Measurements from ENCODE around the gene SPATA1. TPM values are rescaled to one million over a fixed set of nuclear protein-coding genes. Genes with fewer than 3 reads are reported as not detected.
"Not testable (repeated sequence)": the region's sequence is repeated elsewhere in the genome, so short reads cannot be mapped to it uniquely, and the experiment has no call there.

SPATA1 gene
- total RNA-seq, 2 donors from 2014 or later, result 1.2 TPM; not detected in 1

DNA sequence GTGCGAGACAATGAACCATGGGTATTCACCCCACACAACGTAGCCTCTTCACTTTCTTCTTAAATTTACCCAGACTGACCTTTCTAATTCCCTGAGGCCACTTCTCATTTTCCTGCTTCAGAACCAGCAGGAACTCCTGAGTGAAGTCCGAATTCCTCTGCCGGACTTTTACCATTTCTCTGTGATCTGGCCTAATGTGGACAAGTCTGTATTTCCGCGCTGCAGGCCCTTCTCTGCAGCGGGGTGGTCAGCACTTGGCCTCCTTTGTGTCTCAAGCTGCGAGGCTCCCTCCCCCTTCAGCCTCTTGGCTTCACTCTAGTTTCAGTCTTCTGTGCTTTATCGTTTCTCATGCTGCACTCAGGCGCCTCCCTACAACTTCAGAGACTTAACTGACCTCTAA is 77.5 kb downstream of the SPATA1 start:
- no peak overlapping the region for H3K27ac Mint-ChIP-seq
- H3K27me3 Mint-ChIP-seq, result peaks cover 7% of the 10 kb centered on the region
- ATAC-seq (no peak), DNase-seq (no peak)
- no peak overlapping the region for H3K4me3 Mint-ChIP-seq
- no peaks in the 10 kb centered on the region for H3K36me3 Mint-ChIP-seq (ENCODE audit: low read depth)
- no peaks in the 10 kb centered on the region for H3K4me1 Mint-ChIP-seq
- H3K9me3 ChIP-seq (ENCODE audit: control insufficient read depth, low read length, poor library complexity, severe bottlenecking), result no peaks in the 10 kb centered on the region

DNA sequence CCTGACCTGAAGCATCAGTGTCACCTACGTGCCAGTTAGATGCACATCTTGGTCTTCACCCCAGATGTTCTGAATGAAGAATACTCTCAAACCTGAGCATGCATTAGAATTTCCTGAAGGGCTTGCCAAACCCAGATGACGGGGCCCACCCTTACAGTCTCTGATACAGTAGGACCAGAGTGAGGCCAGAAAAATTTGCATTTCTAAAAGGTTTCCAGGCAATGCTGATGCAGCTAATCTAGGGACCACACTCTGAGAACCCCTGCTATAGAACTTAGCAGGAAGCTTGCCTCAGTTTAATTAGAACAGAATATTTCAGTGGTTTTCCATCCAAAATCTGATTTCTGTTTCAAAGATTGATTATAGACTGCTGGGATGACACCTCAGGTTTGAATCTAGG is 77.9 kb downstream of the SPATA1 start:
- no peaks in the 10 kb centered on the region for H3K4me1 Mint-ChIP-seq
- no peaks in the 10 kb centered on the region for H3K9me3 ChIP-seq (ENCODE audit: control insufficient read depth, low read length, poor library complexity, severe bottlenecking)
- no peak overlapping the region for H3K27ac Mint-ChIP-seq
- DNase-seq (no peak), ATAC-seq (no peak)
- H3K27me3 Mint-ChIP-seq, result peaks cover 7% of the 10 kb centered on the region
- no peak overlapping the region for H3K4me3 Mint-ChIP-seq
- no peaks in the 10 kb centered on the region for H3K36me3 Mint-ChIP-seq (ENCODE audit: low read depth)

DNA sequence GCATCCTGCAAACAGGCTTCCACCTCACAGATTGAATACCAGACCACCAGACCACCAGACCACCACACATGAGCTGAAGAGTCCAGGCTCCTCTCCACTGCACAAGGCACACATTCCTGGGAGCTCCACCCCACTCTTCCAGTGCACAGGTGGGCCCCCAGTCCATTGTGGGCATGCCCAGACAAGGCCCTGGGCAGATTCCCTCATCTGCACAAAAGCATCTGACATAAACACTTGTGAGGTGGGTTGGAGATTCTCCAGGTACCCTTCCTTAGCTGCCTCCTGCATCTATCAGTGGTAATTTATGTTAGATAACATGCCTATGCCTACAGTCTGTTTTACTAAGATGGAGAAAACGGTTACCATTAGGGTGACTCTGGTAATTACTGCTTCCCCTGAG is 79.6 kb downstream of the SPATA1 start:
- no peak for DNase-seq
- H3K27ac Mint-ChIP-seq, result no peak overlapping the region
- H3K9me3 ChIP-seq (ENCODE audit: control insufficient read depth, low read length, poor library complexity, severe bottlenecking), result no peaks in the 10 kb centered on the region
- H3K36me3 Mint-ChIP-seq (ENCODE audit: low read depth), result no peaks in the 10 kb centered on the region
- no peaks in the 10 kb centered on the region for H3K4me1 Mint-ChIP-seq
- H3K4me3 Mint-ChIP-seq, result no peak overlapping the region
- peaks cover 12% of the 10 kb centered on the region for H3K27me3 Mint-ChIP-seq
- no peak for ATAC-seq

DNA sequence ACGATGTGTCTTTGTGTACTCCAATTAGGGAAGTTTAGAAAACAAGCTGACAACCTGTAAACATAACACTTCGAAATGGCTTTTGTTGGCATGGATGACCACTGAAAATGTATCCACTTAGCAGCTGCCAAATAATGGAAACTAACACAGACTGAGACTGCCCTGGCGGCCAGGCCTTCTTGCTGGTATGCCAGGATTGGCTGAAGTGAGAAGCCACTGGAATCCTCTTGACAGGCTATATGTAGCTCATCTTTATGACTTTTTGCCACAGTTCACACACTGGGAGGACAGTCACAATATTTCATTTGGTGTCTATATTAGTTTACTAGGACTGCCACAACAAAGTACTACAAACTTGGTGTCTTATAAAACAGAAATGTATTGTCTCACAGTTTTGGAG is 80.9 kb downstream of the SPATA1 start:
- DNase-seq, result no peak
- Mint-ChIP-seq H3K27me3 (peaks cover 12% of the 10 kb centered on the region), H3K27ac (no peak overlapping the region), H3K4me1 (no peaks in the 10 kb centered on the region), H3K36me3 (ENCODE audit: low read depth) (peaks cover 2% of the 10 kb centered on the region), H3K4me3 (no peak overlapping the region)
- no peak for ATAC-seq
- no peaks in the 10 kb centered on the region for H3K9me3 ChIP-seq (ENCODE audit: control insufficient read depth, low read length, poor library complexity, severe bottlenecking)

DNA sequence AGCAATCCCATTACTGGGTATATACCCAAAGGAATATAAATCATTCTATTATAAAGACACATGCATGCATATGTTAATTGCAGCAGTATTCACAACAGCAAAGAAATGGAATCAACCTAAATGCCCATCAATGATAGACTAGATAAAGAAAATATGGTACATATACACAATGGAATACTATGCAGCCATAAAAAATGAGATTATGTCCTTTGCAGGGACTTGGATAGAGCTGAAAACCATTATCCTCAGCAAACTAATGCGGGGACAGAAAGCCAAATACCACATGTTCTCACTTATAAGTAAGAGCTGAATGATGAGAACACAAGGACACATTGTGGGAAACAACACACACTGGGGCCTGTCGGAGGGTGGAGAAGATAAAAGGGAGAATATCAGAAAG is 88.8 kb downstream of the SPATA1 start:
- H3K27ac Mint-ChIP-seq; ATAC-seq; H3K27me3 Mint-ChIP-seq; DNase-seq; H3K9me3 ChIP-seq (ENCODE audit: control insufficient read depth, low read length, poor library complexity, severe bottlenecking); H3K4me3 Mint-ChIP-seq; H3K36me3 Mint-ChIP-seq (ENCODE audit: low read depth); H3K4me1 Mint-ChIP-seq: not testable (repeated sequence)

DNA sequence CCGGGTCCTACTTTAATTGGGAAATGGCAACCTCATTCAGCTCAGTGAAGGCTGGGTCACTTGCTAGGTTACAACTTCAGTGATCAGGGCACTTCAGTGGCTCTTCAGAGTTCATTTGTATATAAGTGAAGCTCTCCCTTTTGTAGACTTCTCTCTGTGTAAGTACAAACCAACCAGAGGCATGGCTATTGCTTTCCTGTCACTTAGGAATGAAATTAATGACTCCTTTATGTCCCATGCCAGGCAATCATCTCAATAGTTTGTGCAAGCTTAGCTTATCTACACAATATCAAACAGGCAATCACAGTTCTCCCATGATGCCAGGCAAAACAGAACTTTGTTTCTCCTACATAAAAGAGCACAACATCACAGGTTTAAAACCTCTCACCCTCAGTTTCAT is 90.8 kb downstream of the SPATA1 start:
- ATAC-seq (no peak), DNase-seq (no peak)
- H3K36me3 Mint-ChIP-seq (ENCODE audit: low read depth), result no peaks in the 10 kb centered on the region
- peaks cover 7% of the 10 kb centered on the region for H3K4me1 Mint-ChIP-seq
- no peak overlapping the region for H3K27ac Mint-ChIP-seq
- H3K4me3 Mint-ChIP-seq, result no peak overlapping the region
- H3K9me3 ChIP-seq (ENCODE audit: control insufficient read depth, low read length, poor library complexity, severe bottlenecking), result no peaks in the 10 kb centered on the region
- H3K27me3 Mint-ChIP-seq, result no peaks in the 10 kb centered on the region

DNA sequence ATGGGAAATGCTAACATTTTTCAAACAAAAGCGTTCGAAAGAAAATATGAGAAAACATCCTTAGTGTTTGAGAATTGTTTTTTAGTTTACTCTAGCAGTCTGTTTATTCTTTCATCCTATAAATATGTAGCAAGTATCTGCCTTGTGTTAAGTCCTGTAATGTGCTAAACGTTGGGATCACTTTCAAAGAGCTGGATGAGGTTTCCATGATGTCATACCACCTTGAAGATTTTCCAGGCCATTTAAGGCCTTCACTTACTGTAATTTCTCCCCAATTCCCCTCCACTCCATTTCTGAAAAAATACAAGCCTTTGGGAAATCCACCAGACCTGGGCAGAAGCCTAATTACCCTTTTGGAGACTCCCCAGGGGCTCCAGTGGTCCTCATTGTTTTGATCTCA is 92.2 kb downstream of the SPATA1 start:
- Mint-ChIP-seq H3K4me1 (peaks cover 7% of the 10 kb centered on the region), H3K36me3 (ENCODE audit: low read depth) (no peaks in the 10 kb centered on the region), H3K4me3 (no peak overlapping the region), H3K27me3 (no peaks in the 10 kb centered on the region), H3K27ac (no peak overlapping the region)
- no peaks in the 10 kb centered on the region for H3K9me3 ChIP-seq (ENCODE audit: control insufficient read depth, low read length, poor library complexity, severe bottlenecking)
- no peak for ATAC-seq
- no peak for DNase-seq

DNA sequence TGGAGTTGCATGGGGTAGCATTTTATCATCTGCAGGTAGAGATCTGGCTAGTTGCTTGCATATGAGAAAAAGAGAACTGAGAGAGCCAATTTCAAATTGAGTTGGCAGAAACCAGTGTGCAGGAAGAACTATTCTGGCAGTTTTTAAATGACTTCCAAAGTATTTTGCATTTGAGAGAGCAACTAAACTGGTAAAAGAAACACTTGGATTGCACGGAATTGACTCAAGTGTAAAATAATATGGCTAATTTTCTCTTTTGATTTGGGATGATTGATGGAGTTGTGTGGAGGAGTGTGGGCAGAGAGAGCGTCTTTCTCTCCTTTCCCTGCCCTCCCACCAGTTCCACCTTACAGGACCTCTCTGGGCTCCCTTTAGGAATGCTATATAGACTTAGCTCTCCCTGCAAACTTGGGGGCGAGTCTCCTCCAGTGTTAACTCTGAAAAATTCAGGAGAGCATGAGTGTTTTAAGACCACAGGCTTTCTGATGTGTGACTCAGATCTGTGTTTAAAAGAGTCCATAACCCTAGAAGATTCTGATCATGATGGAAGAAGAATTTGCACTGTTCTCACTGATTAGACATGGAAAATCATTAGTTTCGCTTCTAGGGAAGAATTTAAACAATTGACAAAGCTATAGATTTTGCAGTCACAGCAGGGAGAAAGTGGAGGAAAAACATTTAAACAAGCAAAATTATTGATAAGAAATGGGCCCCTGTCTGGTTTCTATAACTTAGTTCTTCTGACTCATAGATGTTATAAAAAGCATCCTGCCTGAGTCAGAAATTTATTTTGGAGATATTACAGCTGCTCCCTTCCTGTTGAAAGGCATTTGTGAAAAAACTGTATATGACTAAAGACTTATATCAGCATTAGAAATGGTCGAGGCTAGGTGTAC is 92.9 kb downstream of the SPATA1 start:
- no peak overlapping the region for H3K4me3 Mint-ChIP-seq
- H3K36me3 Mint-ChIP-seq (ENCODE audit: low read depth), result no peaks in the 10 kb centered on the region
- H3K9me3 ChIP-seq (ENCODE audit: control insufficient read depth, low read length, poor library complexity, severe bottlenecking), result no peaks in the 10 kb centered on the region
- no peak overlapping the region for H3K27ac Mint-ChIP-seq
- no peak for DNase-seq
- H3K4me1 Mint-ChIP-seq, result peaks cover 7% of the 10 kb centered on the region
- H3K27me3 Mint-ChIP-seq, result no peaks in the 10 kb centered on the region
- ATAC-seq, result no peak

DNA sequence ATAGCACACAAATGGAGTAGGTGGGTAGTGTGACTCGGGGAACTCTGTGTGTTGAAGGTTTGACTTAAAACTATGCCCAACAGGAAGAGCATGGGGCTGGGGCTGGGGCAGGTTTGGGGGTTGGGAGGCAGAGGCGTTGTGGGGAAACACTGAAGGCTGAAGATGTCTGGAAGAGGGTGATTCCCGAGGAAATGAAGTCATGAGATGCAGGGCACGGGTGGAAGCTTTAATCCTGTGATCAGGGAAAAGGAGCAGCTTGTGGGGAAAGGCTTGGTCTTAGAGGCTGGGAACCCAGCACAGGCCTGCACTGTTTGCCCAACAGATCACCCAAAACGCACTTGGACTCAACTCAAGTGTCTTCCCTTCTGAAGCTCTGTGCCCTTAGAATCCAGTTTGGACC is 94.6 kb downstream of the SPATA1 start:
- Mint-ChIP-seq H3K27me3 (no peaks in the 10 kb centered on the region), H3K4me1 (peaks cover 7% of the 10 kb centered on the region), H3K27ac (no peak overlapping the region), H3K4me3 (no peak overlapping the region), H3K36me3 (ENCODE audit: low read depth) (no peaks in the 10 kb centered on the region)
- H3K9me3 ChIP-seq (ENCODE audit: control insufficient read depth, low read length, poor library complexity, severe bottlenecking), result peaks cover 8% of the 10 kb centered on the region
- no peak for DNase-seq
- no peak for ATAC-seq

DNA sequence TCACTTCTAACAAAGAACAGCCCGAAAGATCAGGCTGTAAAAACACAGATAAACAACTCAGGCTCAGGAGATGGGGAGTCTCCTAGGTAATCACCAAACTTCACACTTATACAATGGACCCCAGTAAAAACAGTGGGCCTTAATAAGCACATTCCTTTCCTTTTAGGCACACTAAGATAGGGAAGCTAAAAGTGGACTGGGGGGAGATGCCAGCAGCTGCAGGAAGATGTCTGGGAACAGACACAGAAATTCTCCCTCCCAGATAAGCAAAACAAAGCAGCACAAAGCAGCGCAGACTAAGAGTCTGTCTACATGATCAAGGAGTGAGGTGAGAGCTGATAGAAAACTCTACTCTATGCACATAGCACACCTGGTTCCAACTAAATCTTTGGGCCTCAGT is 97.0 kb downstream of the SPATA1 start:
- DNase-seq, result no peak
- peaks cover 10% of the 10 kb centered on the region for H3K9me3 ChIP-seq (ENCODE audit: control insufficient read depth, low read length, poor library complexity, severe bottlenecking)
- Mint-ChIP-seq H3K4me3 (no peak overlapping the region), H3K4me1 (peaks cover 7% of the 10 kb centered on the region), H3K27me3 (no peaks in the 10 kb centered on the region), H3K36me3 (ENCODE audit: low read depth) (no peaks in the 10 kb centered on the region), H3K27ac (no peak overlapping the region)
- ATAC-seq, result no peak

DNA sequence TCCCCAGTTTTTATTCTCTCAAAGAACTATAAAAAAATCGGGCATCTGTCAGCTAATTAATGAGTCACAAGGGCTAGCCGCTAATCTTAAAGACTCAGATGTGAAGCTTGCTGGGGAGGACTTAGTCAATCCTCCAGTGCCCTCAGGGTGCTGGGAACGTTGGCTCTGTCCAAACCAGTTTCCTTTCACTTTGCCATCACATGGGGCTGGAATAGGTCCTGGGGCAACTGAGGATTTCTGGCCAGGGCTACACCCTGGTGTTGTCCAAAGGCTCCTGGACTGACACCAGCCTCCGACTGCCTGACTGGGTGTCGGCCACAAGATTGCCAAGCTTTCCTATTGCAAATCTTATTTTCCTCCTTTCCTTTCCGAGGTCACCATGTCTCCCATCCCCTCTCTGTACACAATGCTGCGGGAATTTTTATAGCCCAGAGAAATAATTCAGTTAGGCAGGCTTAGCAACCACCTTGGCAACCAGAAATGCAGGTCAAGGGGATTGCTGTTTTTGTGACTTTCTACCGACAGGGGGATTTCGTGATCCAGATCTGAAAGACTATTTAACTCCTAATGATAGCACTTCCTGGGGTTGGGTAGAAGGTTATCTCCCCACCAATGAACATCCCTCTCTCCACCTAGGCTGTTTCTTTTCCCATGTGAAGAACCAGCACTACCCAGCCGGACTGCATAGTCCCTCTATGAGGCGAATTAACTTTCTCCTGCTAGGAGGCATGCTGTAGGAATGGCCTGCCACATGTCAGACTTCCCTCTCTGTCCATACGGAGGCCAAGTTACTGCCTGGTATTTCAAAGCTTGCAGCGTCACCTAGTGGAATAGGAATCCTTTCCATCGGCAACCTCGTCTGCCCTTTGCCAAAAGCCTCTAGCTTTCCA is 98.0 kb downstream of the SPATA1 start:
- ATAC-seq, result no peak

DNA sequence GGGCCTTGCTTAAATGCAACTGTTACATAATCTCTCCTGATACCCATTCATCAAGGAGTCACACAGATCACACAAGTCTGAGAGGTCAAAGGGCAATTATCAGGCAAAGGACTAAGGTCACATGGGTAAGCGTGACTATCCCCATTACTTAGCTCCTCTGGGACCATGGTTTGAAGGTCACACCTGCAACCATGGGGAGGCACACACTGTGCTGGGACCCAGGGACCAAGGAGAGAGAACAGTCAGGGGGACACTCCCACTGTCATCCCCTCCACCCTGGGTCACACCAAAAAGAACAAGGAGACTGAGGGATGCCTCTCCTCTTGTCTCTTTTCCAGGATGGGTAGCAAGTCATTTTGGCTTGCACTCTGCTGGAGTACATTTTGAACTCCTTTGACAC is 99.0 kb downstream of the SPATA1 start:
- ATAC-seq (no peak), DNase-seq (no peak)
- H3K27ac Mint-ChIP-seq, result no peak overlapping the region
- no peak overlapping the region for H3K4me3 Mint-ChIP-seq
- no peaks in the 10 kb centered on the region for H3K36me3 Mint-ChIP-seq (ENCODE audit: low read depth)
- no peaks in the 10 kb centered on the region for H3K27me3 Mint-ChIP-seq
- no peaks in the 10 kb centered on the region for H3K4me1 Mint-ChIP-seq
- H3K9me3 ChIP-seq (ENCODE audit: control insufficient read depth, low read length, poor library complexity, severe bottlenecking), result peaks cover 10% of the 10 kb centered on the region

More for the DNA sequence above, 98.0 kb downstream of the SPATA1 start:
- H3K4me1 Mint-ChIP-seq, result peaks cover 1% of the 10 kb centered on the region
- no peaks in the 10 kb centered on the region for H3K36me3 Mint-ChIP-seq (ENCODE audit: low read depth)
- H3K27ac Mint-ChIP-seq, result no peak overlapping the region
- no peak overlapping the region for H3K4me3 Mint-ChIP-seq
- peaks cover 10% of the 10 kb centered on the region for H3K9me3 ChIP-seq (ENCODE audit: control insufficient read depth, low read length, poor library complexity, severe bottlenecking)
- DNase-seq, result no peak
- no peaks in the 10 kb centered on the region for H3K27me3 Mint-ChIP-seq

DNA sequence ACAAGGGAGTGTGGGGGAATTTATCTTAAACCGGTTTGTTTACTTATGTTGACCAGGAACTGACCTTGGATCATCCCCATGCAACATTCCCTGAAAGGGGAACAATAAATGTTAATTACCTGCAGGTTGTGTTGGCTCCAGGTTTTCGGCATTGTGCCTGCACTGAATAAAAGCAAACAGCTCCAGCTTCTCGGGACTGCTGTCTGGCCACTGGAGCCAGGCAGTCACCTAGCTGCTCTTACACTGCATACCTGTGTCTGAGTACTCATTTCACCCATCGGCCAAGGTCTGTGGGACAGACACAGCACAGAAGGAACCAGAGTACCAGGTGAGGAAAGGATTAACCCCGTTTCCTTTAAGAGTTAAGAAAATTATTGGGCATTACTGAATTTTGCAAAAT is 100.8 kb downstream of the SPATA1 start:
- H3K27ac Mint-ChIP-seq, result no peak overlapping the region
- no peak overlapping the region for H3K4me3 Mint-ChIP-seq
- no peaks in the 10 kb centered on the region for H3K36me3 Mint-ChIP-seq (ENCODE audit: low read depth)
- DNase-seq, result no peak
- no peak for ATAC-seq
- H3K9me3 ChIP-seq (ENCODE audit: control insufficient read depth, low read length, poor library complexity, severe bottlenecking), result peaks cover 10% of the 10 kb centered on the region
- peaks cover 6% of the 10 kb centered on the region for H3K27me3 Mint-ChIP-seq
- no peaks in the 10 kb centered on the region for H3K4me1 Mint-ChIP-seq

Measured in T-helper 17 cell (primary cell).